Astrocyte (in vitro differentiated cells and primary cell): Measurements from ENCODE around the gene PLA1A.

Source experiments
- CTCF ChIP-seq: IDR thresholded peaks from 2 replicates; pipeline ENCODE4 v1.5.1; 2011; ENCODE audit warnings: low read depth, mild to moderate bottlenecking, inconsistent platforms, low read length, moderate library complexity; ENCODE audit not compliant: insufficient read depth
- EZH2 ChIP-seq: IDR thresholded peaks from 2 replicates; pipeline ENCODE4 v1.6.1; 2012; ENCODE audit warnings: mild to moderate bottlenecking, low read length, inconsistent platforms; ENCODE audit not compliant: insufficient read depth

DNA sequence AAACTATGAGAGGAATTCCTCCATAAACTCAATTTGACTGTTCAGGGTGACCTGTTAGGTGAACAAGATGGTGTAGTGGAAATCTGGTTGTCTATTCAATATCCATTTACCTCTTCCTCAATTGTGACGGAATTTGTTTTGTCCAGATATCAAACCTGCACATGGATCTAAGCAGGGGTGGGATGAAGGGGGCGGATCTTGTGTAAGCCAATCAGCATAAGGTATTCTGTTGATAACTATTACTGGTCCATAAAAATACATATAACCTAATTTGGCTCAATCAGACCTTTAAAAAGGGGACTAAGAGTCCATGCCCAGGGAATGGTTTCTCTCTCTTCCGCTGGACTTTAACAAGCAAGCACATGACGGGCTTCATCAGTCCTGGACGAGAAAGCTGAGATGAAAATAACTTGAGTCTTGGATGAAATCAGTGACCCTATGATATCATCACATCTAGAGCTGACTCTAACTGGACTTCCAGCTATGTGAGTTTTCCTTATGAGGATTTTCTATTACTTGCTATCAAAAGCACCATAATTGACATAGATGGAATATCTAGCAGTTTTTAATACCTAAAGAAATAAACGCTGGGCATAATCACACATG is 68.4 kb downstream of the PLA1A start:
- TF ChIP-seq CTCF: no peak
- no peak for TF ChIP-seq EZH2
